Mucosa of gallbladder (tissue), 1 donor: ENCODE data around the gene NFATC4. TPM values are rescaled to one million over a fixed set of nuclear protein-coding genes. Genes with fewer than 3 reads are reported as not detected.

Experiments
- DNase-seq: peaks from one replicate; pipeline ENCODE4 v3.0.0-alpha.2; 2020; ENCODE audit warnings: low spot score
- total RNA-seq: library from RNA; stranded (reverse); gene quantifications from one replicate; pipeline ENCODE4 v1.2.1, GENCODE V29; 2021
- donor health status: DM: no; HTN: no; CAD: no.

Gene NFATC4
- total RNA-seq, 1 donor from 2014 or later = 148 TPM

GRCh38 chr14:24409192-24409591, 41.2 kb downstream of the NFATC4 start:
- DNase-seq = no peak

GRCh38 chr14:24409956-24410355, 42.0 kb downstream of the NFATC4 start:
- no peak for DNase-seq

DNA sequence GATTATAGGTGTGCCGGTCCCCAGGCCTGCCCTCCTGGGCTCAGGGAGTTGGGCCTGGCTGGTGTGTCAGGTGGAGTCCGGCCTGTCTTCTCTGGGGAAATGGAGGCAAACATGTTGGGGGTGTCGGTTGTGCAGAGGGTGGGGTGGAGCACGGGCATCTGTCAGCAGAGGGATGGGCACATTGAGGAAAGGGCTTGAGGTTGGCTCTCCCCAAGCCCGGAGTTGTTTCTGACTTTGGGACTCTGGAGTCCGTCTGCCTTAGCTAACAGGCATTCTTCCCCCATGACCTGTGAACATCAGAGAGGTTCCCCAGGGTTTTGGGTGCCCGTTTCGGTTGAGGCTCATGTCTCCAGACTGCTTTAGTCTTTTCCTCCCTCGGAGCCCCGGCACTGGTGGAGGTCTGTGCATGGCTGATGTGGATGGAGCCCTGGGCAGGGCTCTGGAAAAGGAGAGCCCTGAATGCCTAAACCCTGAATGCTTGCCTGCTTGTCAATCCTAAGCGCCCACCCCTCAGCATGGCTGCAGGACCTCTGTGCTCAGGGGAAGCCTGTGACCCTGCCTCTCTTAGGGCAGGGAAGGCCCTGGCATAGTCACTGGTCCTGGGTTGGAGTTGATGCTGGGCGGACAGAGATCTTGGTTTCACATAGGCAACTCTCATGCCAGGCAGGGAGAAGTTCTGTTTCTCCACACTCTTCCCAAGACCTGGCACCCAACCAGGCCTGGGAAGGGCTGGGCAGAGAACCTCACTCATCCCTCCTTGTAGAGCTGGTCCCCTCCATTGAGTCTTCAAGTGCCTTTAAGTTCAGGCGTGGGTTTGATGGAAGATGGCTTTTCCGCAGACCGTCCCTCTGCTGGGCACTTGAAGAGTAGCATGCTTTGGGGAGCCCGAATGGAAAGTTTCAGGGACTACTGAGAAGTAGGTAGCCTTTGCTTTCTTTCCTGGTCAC, 43.7 kb downstream of the NFATC4 start:
- DNase-seq = no peak

- no peak for DNase-seq
Measured at GRCh38 chr14:24414077-24414476, 46.1 kb downstream of the NFATC4 start.

DNA sequence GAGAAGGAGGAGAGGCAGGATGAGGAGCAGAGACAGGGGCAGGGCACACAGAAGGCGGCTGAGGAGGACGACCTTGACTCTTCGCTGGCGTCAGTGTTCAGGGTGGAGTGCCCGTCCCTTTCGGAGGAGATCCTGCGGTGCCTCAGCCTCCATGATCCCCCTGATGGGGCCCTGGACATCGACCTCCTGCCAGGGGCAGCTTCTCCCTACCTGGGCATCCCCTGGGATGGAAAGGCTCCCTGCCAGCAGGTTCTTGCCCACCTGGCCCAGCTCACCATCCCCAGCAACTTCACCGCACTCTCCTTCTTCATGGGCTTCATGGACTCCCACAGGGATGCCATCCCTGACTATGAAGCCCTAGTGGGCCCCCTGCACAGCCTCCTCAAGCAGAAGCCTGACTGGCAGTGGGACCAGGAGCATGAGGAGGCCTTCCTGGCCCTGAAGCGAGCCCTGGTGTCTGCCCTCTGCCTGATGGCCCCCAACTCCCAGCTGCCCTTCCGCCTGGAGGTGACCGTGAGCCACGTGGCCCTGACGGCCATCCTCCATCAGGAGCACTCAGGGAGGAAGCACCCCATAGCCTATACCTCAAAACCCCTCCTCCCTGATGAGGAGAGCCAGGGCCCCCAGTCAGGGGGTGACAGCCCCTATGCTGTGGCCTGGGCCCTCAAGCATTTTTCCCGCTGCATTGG, 46.9 kb downstream of the NFATC4 start:
- no peak for DNase-seq

DNA sequence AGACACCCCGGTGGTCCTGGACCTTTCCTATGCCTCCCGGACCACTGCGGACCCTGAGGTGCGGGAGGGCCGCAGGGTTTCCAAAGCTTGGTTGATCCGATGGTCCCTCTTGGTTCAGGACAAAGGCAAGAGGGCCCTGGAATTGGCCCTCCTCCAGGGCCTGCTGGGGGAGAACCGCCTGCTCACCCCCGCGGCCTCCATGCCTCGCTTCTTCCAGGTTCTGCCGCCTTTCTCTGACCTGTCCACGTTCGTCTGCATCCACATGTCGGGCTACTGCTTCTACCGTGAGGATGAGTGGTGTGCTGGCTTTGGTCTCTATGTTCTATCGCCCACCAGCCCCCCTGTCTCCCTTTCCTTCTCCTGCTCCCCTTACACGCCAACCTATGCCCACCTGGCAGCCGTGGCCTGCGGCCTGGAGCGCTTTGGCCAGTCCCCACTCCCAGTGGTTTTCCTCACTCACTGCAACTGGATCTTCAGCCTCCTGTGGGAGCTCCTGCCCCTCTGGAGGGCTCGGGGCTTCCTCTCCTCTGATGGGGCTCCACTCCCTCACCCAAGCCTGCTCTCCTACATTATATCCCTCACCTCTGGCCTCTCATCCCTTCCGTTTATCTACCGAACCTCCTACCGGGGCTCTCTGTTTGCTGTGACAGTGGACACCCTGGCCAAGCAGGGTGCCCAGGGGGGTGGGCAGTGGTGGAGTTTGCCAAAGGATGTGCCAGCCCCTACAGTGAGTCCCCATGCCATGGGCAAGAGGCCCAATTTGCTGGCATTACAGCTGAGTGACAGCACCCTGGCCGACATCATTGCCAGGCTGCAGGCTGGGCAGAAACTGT, 47.7 kb downstream of the NFATC4 start:
- DNase-seq = no peak

GRCh38 chr14:24416254-24416931, 48.4 kb downstream of the NFATC4 start:
- no peak for DNase-seq

GRCh38 chr14:24416932-24417619, 49.1 kb downstream of the NFATC4 start:
- no peak for DNase-seq

DNA sequence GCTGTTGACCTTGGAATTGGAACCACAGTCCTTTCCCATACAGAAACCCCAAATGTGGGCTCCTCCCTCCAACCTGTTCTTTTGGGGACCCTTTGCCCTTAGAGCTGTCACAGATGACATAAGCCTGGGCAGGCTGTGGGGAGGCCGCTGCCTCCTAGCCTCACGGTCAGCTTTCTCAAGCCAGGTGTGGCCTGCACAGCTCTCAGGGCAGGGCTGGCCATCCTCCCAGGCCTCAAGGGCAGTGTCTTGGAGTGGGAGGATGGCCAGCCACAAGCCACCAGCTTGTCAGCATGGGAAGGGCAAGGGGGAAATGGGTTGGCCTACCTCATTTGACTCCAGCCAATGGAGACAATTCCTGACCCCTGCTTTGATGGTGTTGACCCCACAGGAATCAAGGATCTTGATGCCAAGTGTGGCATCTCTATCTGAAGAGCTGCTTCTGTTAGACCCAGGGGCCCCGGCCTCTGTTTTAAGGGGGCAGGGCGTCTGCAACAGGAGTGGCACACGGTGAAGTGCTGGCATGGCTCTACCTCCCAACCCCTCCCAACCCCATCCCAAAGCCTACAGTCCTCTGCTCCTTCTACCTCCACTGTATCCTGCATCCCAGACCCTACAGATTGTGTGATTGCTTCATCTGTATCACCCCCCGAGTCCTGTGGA, 50.0 kb downstream of the NFATC4 start:
- DNase-seq = no peak

DNA sequence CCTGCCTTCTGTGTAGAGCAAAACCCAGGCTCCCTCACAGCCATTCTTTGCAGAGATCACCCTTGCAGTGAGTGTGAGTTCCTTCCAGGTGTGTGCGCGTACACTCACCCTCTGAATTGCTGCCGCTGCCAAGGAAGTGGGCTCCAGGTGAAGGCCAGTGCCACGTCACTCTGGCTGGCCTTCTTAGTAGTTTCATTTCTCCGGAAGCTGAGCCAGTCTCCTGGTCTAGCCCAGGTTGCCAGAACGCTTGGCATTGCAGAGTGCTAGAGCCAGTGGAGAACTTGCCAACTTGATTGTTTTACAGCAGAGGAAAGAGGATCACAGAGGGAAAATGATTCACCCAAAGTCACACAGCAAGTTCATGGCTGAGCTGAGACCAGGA, 50.5 kb downstream of the NFATC4 start:
- DNase-seq = peak; percentile 69

DNA sequence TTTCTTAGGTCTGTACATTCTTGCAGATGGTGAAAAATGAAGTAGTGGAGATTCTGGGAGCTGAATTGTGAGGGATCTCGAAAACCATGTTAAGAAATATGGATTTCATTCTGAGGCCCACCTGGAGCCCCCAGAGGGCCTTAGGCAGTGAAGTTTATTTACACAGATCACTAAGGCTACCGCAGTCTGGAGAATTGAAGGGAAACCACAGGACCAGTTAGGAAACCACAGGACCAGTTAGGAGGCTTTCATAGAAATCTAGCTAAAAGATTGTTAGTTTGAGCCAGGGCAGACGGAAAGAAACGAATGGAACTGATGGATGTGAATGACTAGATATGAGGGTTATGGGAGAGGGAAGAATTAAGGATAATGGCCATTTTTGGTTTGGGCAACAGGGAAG, 54.3 kb downstream of the NFATC4 start:
- DNase-seq = no peak

GRCh38 chr14:24422694-24423601, 55.0 kb downstream of the NFATC4 start:
- no peak for DNase-seq

DNA sequence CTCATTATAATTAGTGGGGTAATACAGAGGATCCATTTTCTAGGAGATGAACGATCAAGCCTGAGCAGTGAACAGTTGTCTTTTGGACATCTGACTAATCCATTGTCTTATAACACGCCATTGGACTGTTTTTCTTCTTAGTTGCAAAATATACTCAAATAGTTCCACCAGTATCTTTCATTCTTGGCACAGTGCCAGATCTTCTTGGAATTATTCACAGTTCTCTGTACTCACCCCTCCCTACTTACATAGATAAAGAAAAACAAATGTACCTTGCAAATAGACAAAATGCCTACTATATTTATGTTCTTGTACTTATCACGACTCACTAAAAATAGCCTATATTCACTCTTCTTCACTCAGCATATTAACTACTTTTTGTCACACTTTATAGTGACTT, 57.7 kb downstream of the NFATC4 start:
- no peak for DNase-seq

- DNase-seq = no peak
Measured at GRCh38 chr14:24426150-24426911, 58.3 kb downstream of the NFATC4 start.

- peak; percentile 85 for DNase-seq
Measured at GRCh38 chr14:24426912-24427536, 59.0 kb downstream of the NFATC4 start.

DNA sequence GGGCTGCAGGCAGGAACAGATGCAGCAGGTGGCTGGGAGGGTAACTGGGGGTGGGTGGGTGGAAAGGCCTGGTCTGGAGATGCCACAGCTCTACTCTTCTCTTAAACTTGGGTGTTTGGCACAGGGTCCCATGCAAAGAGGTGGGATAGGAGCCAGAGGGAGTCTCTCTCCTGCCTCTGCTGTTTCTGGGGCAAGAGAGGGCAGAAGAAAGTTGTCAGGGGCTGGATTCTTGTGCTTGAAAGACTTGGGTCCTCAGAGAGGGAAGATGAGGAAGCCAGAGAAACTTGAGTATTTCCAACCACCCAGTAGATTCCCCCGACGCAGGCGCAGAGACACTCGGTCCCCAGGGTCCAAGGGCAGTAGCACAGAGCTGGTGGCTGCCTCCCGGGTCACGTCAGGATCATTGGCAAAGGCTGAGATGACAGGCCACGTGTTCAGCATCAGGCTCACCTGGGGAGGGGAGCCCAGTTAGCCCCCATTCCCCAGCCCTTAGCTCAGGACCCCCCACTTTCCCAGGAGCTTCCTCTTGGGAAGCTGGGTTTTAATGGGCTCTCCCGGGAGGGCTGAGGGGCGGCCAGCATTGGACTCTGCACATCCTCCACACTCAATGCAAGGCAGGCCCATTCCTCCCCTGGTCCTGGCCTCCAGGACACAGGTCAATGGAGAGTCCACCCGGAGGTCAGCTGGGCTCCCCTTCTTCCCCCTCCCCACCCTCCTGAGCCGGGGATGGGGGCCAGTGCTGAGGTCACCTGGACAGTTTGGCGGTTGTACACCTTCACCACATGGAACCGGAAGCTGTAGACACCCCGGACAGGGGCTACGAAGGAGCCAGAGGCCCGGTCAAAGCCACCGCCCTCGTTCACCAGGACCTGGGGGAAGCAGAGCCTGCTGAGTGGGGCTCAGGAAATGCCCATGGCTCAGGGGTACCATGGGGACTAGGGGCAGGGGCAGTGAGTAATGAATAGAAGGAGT, 59.8 kb downstream of the NFATC4 start:
- DNase-seq = peak; percentile 10
